Measurements from ENCODE around the gene TMEM134. TPM values are rescaled to one million over a fixed set of nuclear protein-coding genes. Genes with fewer than 3 reads are reported as not detected.
"Not testable (repeated sequence)": the region's sequence is repeated elsewhere in the genome, so short reads cannot be mapped to it uniquely, and the experiment has no call there.

Gene TMEM134
- total RNA-seq, 1 experiment from 2014 or later, result 47.5 TPM

DNA sequence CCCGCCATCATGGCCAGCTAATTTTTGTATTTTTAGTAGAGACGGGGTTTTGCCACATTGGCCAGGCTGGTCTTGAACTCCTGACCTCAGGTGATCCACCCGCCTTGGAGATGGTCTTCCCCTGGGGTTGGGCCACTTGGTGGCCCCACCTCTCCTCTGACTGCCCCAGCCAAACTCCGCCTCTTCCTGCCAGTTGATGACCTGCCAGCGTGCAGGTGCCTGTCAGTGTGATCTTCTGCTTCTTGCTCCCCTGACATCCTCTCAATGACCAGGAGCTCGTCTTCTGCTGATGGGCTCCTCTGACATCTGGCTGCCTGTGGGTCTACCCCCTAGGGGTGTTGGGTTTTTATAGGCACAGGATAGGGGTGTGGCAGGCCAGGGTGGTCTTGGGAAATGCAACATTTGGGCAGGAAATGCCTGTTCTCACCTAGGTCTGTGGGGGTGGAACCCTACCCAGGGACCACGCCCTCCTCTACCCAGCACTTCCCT, 16.9 kb upstream of the TMEM134 start:
- DNase-seq (ENCODE audit: low read depth), result not testable (repeated sequence)

DNA sequence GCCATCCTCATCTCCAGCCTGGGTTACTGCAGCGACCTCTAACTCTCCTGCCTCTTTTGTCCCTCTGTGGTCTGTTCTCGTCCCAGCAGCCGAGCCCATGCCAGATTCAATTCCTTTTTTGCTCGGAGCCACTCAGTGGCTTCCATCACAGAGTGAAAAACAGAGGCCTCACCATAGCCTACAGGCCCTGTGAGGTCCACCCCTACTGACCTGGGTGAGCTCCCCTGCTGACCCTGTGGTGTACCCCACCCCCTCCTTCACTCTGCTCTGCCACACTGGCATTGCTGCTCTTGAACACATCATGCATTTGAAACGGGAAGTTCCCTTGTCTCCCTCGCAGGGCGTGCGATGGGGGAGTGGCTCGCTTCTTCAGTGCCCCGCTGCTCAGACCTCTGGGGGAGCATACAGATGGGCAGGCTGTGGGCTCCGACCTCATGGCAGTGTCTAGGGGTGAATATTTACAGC, 15.8 kb upstream of the TMEM134 start:
- no peak for DNase-seq (ENCODE audit: low read depth)

DNA sequence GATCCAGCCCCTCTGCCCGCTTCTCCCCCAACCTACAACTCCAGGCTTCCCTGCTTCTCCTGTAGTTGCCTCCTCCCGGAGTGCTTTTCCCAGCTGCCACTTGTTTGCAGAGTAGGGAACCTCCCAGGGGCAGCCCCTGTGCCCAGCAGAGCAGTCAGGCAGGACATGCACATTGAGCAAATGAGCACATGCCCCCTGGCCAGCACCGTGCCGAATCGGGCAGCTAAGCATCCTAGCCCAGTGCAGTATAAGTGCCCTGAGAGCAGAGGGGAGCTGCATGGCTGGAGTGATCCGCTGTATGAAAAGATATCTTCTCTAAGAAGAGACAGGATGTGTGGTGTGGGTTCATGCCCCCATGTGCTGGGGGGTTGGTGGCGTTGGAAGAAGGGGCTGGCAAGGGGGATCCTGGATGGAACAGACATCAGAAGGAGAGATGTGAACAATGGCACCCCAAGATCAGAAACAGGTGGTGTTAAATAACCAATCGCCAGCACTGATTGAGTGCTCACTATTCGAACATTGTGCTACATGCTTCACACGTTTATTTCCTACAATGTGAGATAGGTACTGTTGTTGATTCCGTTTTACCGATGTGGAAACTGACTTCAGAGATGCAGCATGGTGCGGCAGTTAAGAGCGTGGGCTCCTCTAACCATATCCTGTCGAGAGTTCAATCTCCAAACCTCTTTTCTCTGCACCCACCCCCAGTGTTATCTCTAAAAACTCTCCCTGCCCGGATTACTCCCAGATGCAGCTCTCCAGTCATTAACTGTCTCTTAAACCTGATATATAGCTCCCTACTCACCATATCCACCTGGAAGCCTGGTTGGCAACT, 15.0 kb upstream of the TMEM134 start:
- no peak for DNase-seq (ENCODE audit: low read depth)

- peak; percentile 97 for DNase-seq (ENCODE audit: low read depth)
These were observed 14.1 kb upstream of the TMEM134 start, which contains the start of gene AIP for GRCh38 chr11:67482827-67483798. TSS of gene AIP (plus strand) at chr11:67483026. CDS start at chr11:67483159, 133 bp downstream.

- no peak for DNase-seq (ENCODE audit: low read depth)
These were observed 13.3 kb upstream of the TMEM134 start for GRCh38 chr11:67482275-67482826.

DNA sequence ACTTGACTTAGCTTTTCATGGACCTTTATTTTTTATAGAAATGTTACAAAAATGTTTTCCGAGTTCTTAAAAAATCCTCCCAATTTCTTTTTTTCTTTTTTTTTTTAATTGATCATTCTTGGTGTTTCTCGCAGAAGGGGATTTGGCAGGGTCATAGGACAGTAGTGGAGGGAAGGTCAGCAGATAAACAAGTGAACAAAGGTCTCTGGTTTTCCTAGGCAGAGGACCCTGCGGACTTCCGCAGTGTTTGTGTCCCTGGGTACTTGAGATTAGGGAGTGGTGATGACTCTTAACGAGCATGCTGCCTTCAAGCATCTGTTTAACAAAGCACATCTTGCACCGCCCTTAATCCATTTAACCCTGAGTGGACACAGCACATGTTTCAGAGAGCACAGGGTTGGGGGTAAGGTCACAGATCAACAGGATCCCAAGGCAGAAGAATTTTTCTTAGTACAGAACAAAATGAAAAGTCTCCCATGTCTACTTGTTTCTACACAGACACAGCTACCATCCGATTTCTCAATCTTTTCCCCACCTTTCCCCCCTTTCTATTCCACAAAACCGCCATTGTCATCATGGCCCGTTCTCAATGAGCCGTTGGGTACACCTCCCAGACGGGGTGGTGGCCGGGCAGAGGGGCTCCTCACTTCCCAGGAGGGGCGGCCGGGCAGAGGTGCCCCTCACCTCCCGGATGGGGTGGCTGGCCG, 8.4 kb upstream of the TMEM134 start:
- DNase-seq (ENCODE audit: low read depth), result not testable (repeated sequence)

DNA sequence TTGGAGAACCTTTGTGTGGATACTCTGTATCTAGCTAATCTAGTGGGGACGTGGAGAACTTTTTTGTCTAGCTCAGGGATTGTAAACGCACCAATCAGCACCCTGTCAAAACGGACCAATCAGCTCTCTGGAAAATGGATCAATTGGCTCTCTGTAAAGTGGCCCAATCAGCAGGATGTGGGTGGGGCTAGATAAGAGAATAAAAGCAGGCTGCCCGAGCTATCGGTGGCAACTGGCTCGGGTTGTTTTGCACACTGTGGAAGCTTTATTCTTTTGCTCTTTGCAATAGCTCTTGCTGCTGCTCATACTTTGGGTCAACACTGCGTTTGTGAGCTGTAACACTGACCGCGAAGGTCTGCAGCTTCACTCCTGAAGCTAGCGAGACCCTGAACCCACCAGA, 7.6 kb upstream of the TMEM134 start:
- DNase-seq (ENCODE audit: low read depth), result not testable (repeated sequence)

- no peak for DNase-seq (ENCODE audit: low read depth)
These were observed 3.8 kb upstream of the TMEM134 start for GRCh38 chr11:67472882-67473281.

DNA sequence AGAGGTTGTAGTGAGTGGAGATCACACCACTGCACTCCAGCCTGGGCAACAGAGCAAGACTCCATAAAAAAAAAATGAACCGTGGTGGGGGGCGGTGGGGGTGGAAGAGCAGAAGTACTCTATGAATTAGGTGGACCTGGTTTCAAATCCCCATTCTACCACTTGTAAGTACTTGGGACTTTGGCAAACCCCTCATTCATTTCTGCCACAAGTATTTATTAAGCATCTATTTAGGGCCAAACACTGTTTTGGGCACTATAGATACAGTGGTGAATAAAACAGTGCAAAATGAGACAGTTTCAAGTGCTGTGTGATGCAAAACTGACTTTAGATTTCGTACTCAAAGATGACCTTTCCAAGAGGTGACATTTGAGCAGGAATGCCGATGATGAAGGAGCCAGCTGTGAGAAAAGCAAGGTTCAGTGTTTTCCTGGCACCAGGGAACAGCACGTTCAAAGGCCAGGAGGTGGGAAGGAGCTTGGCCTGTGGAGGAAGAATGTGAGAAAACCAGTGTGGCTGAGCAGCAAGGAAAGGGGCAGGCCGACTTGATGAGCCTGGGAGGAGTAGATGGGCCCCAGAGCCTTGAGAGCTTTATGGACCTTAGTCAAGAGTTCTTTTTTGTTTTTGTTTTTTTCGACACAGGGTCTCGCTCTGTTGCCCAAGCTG, 1.4 kb upstream of the TMEM134 start:
- no peak for DNase-seq (ENCODE audit: low read depth)

DNA sequence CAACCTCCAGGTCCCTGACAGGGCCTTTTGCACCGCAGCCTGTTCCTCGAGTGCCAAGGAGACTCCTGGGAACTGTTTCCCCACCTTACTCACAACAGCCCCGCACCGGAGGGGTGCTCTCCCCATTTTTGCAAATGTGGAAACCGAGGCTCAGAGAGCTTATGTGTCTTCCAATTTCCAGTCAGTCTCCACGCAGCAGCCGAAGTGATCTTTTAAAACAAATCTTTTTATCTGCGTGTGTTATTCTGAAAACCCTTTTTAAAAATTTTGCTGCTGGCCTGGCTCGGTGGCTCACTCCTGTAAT, 409 bp upstream of the TMEM134 start:
- DNase-seq (ENCODE audit: low read depth), result no peak

- no peak for DNase-seq (ENCODE audit: low read depth)
These were observed 644 bp downstream of the TMEM134 start for GRCh38 chr11:67468456-67468758.

GRCh38 chr11:67468056-67468455, 995 bp downstream of the TMEM134 start:
- DNase-seq (ENCODE audit: low read depth), result no peak

DNA sequence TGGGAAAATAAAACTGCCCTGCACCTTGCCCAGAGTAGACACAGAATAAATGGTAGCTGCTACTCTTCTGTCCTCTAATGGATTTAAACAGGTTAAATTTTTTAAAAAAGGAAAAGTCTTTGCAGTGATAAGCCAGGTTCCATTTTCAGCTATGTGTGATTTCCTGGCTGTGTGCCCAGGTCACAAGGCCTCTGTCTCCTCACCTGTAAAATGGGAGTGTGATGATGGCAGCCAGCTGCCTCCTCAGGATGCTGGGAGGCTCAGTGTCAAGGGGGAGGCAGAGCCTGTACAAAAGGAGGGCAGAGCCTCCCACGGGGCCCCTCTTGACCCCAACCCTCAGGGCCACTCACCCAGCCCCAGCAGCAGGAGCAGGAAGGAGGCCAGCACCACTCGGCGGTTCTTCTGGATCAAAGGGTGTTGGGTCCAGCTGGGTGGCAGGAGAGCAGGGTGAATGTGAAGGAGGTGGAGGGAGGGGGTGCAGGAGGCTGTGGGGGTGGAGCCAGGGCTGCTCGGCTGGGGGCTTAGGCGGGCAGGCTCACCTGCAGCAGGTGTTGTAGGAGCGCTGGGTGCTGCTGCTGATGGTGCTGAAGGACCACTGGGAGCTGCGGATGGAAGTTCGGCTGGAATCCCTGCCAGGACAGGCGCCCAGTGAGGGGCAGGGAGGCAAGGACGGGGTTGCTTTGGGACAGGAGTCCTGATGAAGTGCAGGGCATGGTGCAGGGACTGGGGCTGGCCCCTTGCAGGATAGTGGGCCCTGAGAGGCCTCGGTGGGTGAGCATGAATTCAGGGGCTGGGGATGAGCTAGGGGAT, 1.9 kb downstream of the TMEM134 start:
- DNase-seq (ENCODE audit: low read depth), result no peak

DNA sequence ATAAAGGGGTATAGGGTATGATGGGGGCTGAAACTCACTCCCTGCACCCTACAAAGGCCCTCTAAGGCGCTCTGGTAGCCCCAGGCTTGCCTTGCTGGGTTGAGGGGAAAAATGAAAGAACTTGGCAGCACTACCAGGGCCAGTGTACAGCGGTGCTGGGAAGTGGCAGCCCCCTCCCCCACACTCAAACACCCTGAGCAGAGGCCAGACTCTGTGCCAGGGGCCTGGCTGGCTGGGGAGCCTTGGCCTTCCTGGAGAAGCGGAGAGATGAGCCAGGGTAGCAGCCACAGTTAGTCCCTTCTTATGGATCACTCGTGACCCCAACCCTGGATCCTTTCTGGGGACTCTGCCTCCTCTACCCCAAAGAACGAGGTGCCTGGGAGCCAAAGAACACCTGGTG, 2.7 kb downstream of the TMEM134 start:
- no peak for DNase-seq (ENCODE audit: low read depth)

GRCh38 chr11:67465530-67465929, 3.5 kb downstream of the TMEM134 start:
- DNase-seq (ENCODE audit: low read depth), result not testable (repeated sequence)

- no peak for DNase-seq (ENCODE audit: low read depth)
These were observed 3.9 kb downstream of the TMEM134 start for GRCh38 chr11:67465189-67465510.

- DNase-seq (ENCODE audit: low read depth), result peak; percentile 64
These were observed 4.5 kb downstream of the TMEM134 start for GRCh38 chr11:67464411-67465188.

DNA sequence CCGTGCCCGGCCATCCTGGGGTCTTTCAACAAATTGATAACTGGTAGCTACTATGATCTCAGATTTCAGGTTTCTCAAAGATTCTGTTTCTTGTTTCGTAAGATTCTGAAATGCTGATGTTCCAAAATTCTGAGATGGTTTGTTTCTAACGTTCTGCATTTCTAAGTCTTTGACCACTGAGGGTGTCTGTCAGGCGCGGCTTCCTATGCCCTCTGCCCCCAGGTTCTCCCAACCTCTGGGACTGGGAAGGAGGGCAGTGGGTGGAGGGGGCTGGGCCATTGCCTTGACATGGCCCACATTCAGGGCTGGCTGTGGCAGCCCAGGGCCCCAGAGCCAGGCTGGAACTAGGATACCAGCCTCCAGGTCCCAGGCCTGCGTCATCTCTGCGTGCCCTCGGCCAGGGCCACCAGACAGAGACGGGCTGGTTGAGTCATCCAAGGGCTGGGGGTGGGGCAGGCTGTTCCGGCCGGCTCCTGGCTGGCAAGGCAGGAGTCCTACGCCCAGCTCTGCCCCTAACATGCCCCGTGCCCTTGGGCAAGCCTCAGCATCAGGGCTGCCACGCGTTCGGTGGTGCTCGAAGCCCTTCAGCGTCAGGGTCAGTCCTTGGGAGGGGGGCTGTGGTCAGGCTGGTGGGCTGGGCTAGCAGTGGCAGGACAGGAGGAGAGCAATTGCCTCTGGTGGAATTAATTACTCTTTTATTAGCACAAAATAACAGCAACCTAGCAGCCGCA, 5.2 kb downstream of the TMEM134 start:
- peak; percentile 63 for DNase-seq (ENCODE audit: low read depth)

GRCh38 chr11:67463186-67463585, 5.9 kb downstream of the TMEM134 start:
- no peak for DNase-seq (ENCODE audit: low read depth)
